HG02759 (cell line): ENCODE data around the gene UGT1A9.
"Not testable (repeated sequence)": the region's sequence is repeated elsewhere in the genome, so short reads cannot be mapped to it uniquely, and the experiment has no call there.

Experiments
- ATAC-seq: cut with Tn5 transposase; IDR thresholded peaks from one replicate; pipeline ENCODE4 v1.9.1; 2021; ENCODE audit warnings: mild to moderate bottlenecking, moderate library complexity; ENCODE audit not compliant: unreplicated experiment

Gene UGT1A9

DNA sequence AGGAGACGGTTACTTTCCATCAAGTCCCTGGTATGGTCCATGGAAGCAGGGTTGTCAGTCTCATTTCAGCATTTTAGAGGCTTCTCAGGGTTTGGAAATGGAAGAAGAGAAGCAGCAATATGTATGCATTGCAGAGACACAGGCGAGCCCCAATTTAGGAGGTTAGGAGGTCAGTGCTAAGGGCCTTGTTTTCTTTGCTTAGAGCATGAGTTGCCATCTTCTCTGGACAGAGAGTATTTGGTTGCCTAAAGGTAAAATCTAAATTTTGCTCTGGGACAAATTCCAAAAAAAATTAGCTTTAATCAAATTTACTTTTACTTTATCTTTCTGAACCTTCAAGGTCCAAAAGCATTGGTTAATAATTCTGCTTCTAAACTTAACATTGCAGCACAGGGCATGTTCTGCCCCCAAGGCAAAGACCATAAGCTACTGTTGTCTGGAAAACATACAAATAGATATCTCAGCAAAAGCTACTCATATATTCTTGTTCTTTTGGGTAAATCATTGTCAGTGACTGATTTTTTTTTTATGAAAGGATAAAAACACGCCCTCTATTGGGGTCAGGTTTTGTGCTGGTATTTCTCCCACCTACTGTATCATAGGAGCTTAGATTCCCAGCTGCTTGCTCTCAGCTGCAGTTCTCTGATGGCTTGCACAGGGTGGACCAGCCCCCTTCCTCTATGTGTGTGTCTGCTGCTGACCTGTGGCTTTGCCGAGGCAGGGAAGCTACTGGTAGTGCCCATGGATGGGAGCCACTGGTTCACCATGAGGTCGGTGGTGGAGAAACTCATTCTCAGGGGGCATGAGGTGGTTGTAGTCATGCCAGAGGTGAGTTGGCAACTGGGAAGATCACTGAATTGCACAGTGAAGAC is at the start of gene UGT1A9:
Gene UGT1A9 (plus strand): TSS at position 609 of the 872 bp plus-strand sequence. CDS start 37 bp downstream, at position 646.
- no peak for ATAC-seq

DNA sequence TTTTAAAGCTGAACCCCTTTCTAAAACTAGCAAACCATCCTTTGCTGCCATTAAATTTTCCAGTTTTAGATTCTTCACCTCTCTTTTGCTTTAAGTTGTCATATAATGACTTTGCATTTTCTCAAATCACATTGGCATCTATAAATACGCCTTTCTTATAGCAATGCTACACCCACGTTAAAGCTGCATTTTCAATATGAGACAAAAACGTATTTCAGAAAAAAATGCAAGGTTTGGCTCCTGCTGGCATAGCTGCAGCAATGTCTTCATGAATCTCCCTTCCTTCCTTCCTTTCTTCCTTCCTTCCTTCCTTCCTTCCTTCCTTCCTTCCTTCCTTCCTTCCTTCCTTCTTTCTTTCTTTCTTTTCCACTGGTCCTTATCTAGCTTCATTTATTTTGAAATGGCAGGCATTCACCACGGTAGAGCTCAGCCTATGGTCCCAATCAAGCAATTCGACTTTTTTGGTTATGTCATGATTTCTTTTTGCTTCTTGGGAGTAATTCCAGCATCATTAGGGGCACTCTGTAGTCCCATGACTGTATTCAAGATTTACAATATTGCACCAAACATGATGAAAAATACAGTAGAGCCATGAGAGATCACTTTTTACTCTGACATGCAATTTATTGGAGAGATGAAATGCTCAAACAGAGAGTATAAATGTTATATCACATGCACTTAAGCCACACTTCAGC is 44.2 kb upstream of the UGT1A9 start:
- no peak for ATAC-seq

DNA sequence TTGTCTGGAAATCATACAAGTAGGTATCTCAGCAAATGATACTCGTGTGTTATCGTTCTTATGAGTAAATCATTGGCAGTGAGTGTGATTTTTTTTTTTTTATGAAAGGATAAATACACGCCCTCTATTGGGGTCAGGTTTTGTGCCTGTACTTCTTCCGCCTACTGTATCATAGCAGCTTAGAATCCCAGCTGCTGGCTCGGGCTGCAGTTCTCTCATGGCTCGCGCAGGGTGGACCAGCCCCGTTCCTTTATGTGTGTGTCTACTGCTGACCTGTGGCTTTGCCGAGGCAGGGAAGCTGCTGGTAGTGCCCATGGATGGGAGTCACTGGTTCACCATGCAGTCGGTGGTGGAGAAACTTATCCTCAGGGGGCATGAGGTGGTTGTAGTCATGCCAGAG is 35.4 kb upstream of the UGT1A9 start, which contains the start of gene UGT1A10:
Gene UGT1A10 (plus strand): TSS at position 143 of the 400 bp plus-strand sequence. CDS start 75 bp downstream, at position 218.
- ATAC-seq = not testable (repeated sequence)

DNA sequence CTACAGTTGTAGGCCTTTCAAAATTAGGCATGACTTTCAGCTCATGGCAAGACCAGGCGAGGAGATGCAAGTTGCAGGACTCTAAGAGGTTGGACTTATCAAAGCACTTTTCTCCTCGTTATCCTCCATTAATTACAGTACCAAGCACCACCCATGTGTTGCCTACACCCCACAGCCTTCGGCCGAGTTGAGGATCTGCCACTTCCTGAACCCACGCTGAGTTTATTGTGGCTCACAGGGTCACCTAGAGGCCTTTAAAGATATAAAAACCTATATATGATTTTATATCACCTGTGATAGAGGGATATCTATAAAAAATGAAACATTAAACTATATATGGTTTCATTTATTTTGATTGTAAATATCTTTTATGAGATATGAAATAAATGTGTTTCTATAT is 32.9 kb upstream of the UGT1A9 start:
- ATAC-seq = no peak

DNA sequence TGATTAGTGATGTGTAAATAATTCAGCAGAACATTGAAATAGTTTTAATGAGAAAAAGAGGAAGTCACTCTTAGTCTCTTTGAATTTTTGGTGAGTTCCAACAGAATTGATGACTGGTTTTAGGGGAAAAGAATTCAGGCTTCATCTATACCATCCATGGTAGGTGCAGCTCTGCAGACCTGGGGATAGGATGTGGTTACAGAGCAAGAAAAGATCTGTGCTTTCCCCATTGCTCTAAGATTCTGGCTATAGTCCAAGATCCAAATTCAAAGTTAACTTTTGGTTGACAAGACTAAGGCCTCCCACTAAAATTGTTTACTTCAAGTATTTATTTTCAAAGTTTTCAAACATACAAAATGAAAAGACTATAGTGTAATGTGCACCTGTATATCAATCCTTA is 31.8 kb upstream of the UGT1A9 start:
- no peak for ATAC-seq

DNA sequence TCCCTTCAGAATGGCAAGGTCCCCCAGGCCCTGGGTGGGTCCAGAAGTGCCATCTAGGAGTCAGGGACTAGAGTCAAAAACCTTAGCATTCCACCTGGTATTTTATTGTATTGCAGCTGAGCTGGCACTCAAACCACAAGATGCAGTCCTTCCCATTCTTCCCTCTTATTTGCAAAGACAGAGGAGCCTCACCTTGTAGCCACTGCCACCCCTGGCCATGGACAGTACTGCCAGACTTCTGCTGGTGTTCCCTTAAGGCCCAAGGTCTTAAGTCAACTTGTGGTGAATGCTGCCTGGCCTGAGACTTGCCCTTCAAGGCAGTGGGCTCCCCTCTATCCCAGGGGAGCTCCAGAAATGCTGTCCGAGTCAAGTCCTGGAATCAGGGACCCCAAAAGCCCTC is 28.6 kb upstream of the UGT1A9 start:
- no peak for ATAC-seq

DNA sequence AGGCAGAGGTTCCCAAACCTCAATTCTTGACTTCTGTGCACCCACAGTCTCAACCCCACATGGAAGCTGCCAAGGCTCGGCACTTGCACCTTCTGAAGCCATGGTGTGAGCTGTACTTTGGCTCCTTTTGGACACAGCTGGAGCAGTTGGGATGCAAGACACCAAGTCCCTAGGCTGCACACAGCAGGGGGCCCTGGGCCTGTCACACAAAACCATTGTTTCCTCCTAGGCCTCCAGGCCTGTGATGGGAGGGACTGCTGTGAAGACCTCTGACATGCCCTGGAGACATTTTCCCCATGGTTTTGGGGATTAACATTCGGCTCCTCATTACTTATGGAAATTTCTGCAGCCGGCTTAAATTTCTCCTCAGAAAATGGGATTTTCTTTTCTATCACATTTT is 25.7 kb upstream of the UGT1A9 start:
- not testable (repeated sequence) for ATAC-seq

DNA sequence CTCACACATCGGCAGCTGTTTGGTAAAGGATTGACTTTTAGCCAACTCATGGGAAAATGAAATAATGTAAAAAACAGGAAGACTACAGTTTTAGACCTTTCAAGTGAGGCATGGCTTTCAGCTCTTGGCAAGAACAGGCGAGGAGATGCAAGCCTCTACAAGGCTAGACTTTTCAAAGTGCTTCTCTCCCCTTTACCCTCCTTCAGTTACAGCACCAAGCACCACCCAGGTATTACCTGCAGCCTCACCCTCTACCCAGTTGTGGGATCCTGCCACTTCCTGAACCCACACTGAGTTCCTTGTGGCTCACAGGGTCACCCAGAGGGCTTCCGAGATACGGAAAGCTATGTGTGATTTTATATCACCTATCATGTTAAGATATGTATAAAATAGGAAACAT is 20.7 kb upstream of the UGT1A9 start:
- no peak for ATAC-seq

DNA sequence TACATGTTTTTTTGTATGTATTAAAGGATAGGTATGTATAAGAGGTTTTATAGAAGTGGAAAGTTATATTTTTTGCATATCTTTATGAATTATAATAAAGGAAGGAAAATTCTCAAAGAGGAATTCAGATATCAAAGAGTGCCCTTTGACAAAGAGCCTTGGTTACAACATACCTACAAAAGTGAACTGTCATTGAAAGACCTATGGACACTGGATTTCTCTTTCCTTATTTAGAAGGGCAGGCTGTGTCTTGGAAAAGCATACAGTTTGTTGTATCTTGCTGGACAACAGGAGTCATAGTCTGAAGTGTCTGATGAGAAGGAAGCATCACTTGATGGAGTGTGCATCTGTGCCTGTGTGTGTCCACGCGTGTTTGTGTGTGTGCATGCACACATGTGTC is 20.3 kb upstream of the UGT1A9 start:
- no peak for ATAC-seq

DNA sequence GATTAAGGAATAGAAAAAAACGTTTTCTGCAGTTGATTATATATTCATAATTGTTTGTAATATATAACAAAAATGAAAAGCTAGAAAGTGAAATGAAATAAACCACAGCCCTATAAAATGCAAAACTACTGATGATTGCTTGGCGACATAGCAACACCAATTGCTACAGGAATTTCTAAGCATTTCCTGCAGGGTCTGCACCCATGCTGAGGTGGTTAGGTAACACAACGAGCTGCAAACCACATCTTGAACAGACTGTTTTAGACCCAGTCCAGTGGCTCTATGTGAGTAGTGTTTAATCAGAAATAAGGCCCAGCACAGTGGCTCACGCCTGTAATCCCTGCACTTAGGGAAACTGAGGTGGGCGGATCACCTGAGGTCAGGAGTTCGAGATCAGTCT is 17.2 kb upstream of the UGT1A9 start:
- ATAC-seq = no peak

DNA sequence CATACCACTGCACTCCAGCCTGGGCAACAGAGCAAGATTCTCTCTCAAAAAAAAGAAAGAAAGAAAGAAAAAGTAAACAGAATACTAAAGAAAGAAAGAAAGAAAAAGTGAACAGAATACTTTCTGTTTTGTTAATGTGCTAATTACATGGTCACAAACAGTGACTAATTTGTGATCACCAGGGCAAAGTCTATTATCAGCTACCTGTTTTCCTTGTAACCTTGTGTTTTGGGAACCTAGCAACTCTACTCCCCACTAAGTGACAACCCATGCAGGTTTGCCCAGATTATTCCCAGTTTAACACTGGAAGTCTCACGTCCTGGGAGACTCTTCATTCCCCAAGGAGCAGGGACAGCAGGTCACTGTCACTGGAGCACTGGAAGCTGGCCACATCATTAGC is 16.7 kb upstream of the UGT1A9 start:
- no peak for ATAC-seq

DNA sequence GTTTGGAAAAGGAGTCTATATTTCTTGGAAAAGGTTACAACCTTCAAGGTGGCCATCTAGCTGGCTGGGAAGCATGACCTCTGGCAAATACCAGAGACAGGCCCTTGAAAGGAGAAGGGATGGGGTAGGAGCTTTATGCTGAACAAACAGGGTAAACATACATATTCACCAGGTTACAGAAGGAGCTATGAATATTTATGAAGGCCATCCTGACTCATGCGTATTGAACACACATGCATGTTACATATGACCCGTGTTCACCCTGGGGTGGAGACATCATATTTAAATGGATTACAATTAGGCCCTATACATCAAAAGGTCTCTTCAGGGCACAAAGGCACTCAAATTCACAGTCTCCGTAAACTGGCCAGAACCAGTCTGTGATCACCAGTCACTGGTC is 15.8 kb upstream of the UGT1A9 start:
- ATAC-seq = not testable (repeated sequence)

DNA sequence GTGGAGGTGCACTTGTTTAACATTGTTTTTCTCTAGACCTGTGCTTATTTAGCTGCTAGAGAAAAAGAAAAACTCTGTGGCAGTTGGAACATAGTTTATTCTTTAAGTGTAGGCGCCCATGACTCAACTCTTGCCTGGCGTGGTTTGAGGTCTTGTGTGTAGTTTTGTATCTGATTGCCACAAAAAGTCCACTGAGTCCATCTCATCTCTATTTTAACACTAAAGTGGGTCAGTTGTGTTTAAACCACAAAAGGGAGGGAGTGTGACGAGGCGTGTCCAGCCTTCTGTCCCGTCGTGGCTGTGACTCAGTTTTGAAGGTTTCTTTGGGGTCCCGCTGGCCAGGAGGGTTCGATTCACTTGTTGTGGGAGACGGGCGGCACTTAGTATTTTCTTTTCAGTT is 15.3 kb upstream of the UGT1A9 start:
- no peak for ATAC-seq

DNA sequence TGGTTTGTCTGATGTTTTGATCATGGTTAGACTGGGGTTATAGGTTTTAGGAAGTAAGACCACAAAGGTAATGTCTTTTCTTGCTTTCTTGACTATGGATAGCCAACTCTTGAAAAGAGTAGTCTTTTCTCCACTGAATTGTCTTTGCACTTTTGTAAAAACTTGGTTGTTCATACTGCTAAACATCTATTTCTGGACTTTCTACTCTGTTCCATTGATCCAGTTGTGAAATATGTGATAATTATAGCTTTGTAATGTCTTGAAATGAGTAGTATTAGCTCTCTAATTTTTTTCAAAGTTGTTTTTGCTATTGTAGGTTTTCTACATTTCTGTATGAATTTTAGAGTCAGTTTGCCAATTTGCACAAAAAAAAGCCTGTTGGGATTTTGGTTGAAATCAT is 13.1 kb upstream of the UGT1A9 start:
- no peak for ATAC-seq

DNA sequence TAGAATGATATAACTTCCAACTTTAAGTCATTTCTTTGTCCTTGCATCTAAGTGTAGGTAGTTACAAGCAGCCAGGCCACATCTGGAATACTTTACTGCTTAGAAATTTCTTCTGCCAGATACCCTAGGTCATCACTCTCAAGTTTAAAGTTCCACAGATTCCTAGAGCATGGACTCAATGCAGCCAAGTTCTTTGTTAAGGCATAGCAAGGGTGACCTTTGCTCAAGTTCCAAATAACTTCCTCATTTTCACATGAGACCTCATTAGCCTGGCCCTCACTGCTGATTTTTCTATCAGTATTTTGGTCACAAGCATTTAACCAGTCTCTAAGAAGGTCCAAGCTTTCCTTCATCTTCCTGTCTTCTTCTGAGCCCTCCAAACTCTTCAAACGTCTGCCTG is 7.8 kb upstream of the UGT1A9 start:
- no peak for ATAC-seq

DNA sequence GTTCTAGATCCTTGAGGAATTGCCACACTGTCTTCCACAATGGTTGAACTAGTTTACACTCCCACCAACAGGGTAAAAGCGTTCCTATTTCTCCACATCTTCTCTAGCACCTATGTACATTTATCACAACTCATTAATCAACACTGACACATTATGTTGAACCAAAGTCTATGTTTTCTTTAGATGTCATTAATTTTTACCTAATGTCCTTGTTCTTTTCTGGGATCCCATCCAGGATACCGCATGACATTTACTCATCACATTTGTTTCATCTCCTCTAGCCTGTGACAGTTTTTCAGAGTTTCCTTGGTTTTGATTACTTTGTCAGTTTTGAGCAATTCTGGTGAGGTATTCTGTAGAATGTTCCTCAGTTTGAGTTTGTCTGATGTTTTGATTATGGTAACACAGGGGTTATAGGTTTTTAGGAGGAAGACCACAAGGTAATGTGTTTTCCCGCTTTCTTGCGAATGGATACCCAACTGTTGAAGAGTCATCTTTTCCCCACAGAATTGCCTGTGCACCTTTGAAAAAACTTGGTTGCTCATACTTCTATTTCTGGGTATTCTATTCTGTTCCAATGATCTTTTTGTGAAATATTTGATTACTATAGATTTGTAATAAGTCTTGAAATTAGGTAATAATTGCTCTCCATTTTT is 3.0 kb upstream of the UGT1A9 start:
- ATAC-seq = no peak

DNA sequence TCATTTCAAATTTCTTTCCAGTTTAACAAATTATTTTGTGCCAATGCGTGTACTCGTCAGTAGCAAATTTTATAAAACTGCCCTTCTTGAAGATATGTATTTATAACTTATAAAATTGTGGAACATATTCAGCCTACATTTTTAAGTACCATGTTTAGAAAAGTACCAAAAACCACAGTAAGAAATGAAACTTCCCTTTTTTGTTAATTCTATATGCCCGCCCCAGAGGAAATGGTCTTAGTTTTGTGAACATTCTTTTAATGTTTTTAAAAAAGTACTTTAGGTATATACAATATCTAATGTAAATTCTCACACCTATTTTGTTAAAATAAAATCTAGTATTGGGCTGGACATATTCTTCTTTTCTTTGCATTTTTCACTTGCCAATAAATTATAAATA is 1.2 kb downstream of the UGT1A9 start:
- ATAC-seq = no peak

DNA sequence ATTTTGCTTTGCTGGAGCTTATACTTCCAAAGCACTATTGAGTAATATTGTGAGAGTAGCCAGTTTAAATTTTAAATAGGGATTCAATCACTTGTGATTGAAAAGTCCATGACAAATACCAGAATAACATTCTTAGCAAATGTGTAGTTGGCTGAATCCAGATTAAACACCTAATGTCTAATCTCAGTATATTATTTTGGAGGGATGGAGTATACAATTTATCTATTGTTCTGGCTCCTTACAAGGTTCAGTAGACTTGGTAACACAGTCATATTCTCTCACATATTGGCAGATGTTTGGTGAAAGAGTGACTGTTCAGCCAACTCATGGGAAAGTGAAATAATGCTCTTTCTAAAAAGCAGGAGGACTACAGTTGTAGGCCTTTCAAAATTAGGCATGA is 2.2 kb downstream of the UGT1A9 start:
- no peak for ATAC-seq

DNA sequence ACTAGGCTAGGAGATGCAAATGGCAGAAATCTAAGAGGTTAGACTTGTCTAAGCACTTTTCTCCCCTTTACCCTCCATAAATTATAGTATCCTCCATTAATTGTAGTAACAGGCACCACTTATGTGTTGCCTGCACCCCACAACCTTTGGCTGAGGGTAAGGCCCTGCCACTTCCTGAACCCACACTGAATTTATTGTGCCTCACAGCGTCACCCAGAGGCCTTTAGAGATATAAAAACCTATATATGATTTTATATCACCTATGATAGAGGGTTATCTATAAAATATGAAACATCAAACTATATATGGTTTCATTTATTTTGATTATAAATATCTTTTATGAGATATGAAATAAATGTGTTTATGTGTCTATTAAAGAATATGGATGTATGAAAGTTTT is 2.6 kb downstream of the UGT1A9 start:
- ATAC-seq = no peak

DNA sequence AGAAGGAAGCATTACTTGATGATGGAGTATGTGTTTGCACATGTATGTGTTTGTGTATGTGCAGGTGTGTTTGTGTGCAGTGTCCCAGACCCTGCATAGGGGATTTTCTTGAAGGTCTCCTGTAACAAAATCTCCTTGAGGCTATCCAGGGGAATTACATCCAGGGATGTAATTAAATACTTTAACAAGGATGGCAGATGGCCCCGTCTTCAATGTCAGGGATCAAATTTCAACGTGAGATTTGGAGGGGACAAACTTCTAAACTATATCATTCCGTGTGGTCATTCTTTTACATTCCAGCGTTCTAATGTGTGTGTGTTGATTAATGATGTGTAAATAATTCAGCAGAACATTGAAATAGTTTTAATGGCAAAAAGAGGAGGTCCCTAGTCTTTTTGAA is 3.3 kb downstream of the UGT1A9 start:
- no peak for ATAC-seq

DNA sequence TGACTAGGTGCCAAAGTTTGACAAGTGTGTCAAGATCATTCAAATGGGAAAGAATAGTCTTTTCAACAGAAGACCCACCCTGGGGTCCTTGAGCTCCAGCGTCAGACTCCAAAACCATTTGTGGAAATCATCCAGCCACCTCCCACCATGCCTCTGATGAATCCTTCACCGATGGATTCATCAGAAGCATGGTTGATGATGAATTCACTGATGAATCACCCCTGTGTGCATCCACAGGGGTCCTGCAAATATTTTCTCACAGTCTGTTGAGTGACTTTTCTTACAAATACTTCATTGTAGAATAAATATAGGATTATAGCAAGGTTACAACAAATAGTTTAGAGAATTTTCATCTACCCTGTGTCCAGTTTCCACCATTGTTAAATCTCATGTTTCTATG is 4.3 kb downstream of the UGT1A9 start:
- ATAC-seq = no peak

DNA sequence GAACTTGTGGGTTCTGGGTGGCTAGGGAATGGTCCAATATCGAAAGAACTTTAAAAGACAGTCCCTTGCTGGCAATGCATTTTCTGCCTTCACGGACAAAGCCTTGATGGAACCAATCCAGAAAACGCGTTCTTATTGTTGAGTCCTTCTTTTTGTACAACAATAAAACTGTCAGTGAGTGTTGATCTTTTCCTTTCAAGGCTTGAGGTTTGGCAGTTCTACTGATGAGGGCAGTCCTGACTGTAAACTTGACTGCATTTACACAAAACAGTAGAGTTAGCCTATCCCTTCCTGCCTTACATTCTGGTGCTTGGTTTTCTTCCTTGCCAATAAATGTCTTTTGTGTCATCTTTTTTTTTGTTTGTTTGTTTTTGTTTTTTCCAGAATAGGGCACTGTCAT is 7.5 kb downstream of the UGT1A9 start:
- no peak for ATAC-seq
